ENCODE results near the gene MEIS1. TPM values are rescaled to one million over a fixed set of nuclear protein-coding genes. Genes with fewer than 3 reads are reported as not detected.

MEIS1 gene
- 1.8 to 2.4 TPM (median 2.0 TPM) in 5 replicates for total RNA-seq (2022; extraction: Qiagen RNA extraction; ENCODE audit: low read depth)

GRCh38 chr2:66434679-66435548 is at the start of gene MEIS1:
TSS of gene MEIS1 (plus strand) at chr2:66435125. CDS start at chr2:66435857, 732 bp downstream.

Data from A549 treated with GW870086 at 1 μM for 4 hours (cell line).